Activated naive CD8-positive, alpha-beta T cell (primary cell): Measurements from ENCODE around the gene FBXL17.

Source experiments
- H3K27ac Mint-ChIP-seq: one replicate; pipeline ENCODE4 v1.8.0; 2021; ENCODE audit warnings: mixed read lengths
- H3K27me3 Mint-ChIP-seq: one replicate; pipeline ENCODE4 v1.8.0; 2021; ENCODE audit warnings: mixed read lengths
- H3K36me3 Mint-ChIP-seq: one replicate; pipeline ENCODE4 v1.8.0; 2021; ENCODE audit warnings: mixed read lengths
- H3K4me1 Mint-ChIP-seq: one replicate; pipeline ENCODE4 v1.8.0; 2021; ENCODE audit warnings: low read depth, mixed read lengths
- H3K4me3 Mint-ChIP-seq: one replicate; pipeline ENCODE4 v1.8.0; 2021; ENCODE audit warnings: mild to moderate bottlenecking, mixed read lengths
- H3K9me3 Mint-ChIP-seq: one replicate; pipeline ENCODE4 v1.8.0; 2021; ENCODE audit warnings: low read depth, mixed read lengths

Gene FBXL17

GRCh38 chr5:108145351-108145750, 236.5 kb downstream of the FBXL17 start:
- Mint-ChIP-seq H3K4me1 (no peaks in the 10 kb centered on the region), H3K27me3 (no peaks in the 10 kb centered on the region), H3K27ac (no peak overlapping the region), H3K4me3 (no peak overlapping the region), H3K9me3 (no peaks in the 10 kb centered on the region), H3K36me3 (peaks cover 15% of the 10 kb centered on the region)

- no peaks in the 10 kb centered on the region for H3K4me1 Mint-ChIP-seq
- H3K4me3 Mint-ChIP-seq, result no peak overlapping the region
- no peak overlapping the region for H3K27ac Mint-ChIP-seq
- H3K27me3 Mint-ChIP-seq, result no peaks in the 10 kb centered on the region
- H3K9me3 Mint-ChIP-seq, result no peaks in the 10 kb centered on the region
- peaks cover 15% of the 10 kb centered on the region for H3K36me3 Mint-ChIP-seq
Observed at GRCh38 chr5:108144332-108144731, 237.6 kb downstream of the FBXL17 start.

GRCh38 chr5:108143581-108143980, 238.3 kb downstream of the FBXL17 start:
- no peaks in the 10 kb centered on the region for H3K27me3 Mint-ChIP-seq
- H3K9me3 Mint-ChIP-seq, result no peaks in the 10 kb centered on the region
- no peaks in the 10 kb centered on the region for H3K4me1 Mint-ChIP-seq
- H3K36me3 Mint-ChIP-seq, result peaks cover 15% of the 10 kb centered on the region
- no peak overlapping the region for H3K4me3 Mint-ChIP-seq
- no peak overlapping the region for H3K27ac Mint-ChIP-seq

GRCh38 chr5:108141676-108142075, 240.2 kb downstream of the FBXL17 start:
- Mint-ChIP-seq H3K27ac (no peak overlapping the region), H3K4me3 (no peak overlapping the region), H3K27me3 (no peaks in the 10 kb centered on the region), H3K9me3 (no peaks in the 10 kb centered on the region), H3K36me3 (peaks cover 8% of the 10 kb centered on the region), H3K4me1 (no peaks in the 10 kb centered on the region)

- Mint-ChIP-seq H3K27me3 (no peaks in the 10 kb centered on the region), H3K4me3 (no peak overlapping the region), H3K9me3 (no peaks in the 10 kb centered on the region), H3K36me3 (peaks cover 4% of the 10 kb centered on the region), H3K27ac (no peak overlapping the region), H3K4me1 (no peaks in the 10 kb centered on the region)
Observed at GRCh38 chr5:108136493-108136892, 245.4 kb downstream of the FBXL17 start.

- no peaks in the 10 kb centered on the region for H3K4me1 Mint-ChIP-seq
- H3K4me3 Mint-ChIP-seq, result no peak overlapping the region
- no peaks in the 10 kb centered on the region for H3K9me3 Mint-ChIP-seq
- no peaks in the 10 kb centered on the region for H3K27me3 Mint-ChIP-seq
- no peak overlapping the region for H3K27ac Mint-ChIP-seq
- H3K36me3 Mint-ChIP-seq, result peaks cover 5% of the 10 kb centered on the region
Observed at GRCh38 chr5:108129129-108129528, 252.8 kb downstream of the FBXL17 start.

- Mint-ChIP-seq H3K9me3 (no peaks in the 10 kb centered on the region), H3K4me3 (no peak overlapping the region), H3K4me1 (no peaks in the 10 kb centered on the region), H3K27me3 (no peaks in the 10 kb centered on the region), H3K36me3 (peaks cover 5% of the 10 kb centered on the region), H3K27ac (no peak overlapping the region)
Observed at GRCh38 chr5:108125771-108126511, 256.0 kb downstream of the FBXL17 start.

- H3K9me3 Mint-ChIP-seq, result no peaks in the 10 kb centered on the region
- H3K4me1 Mint-ChIP-seq, result no peaks in the 10 kb centered on the region
- no peaks in the 10 kb centered on the region for H3K27me3 Mint-ChIP-seq
- peaks cover 5% of the 10 kb centered on the region for H3K36me3 Mint-ChIP-seq
- H3K27ac Mint-ChIP-seq, result no peak overlapping the region
- no peak overlapping the region for H3K4me3 Mint-ChIP-seq
Observed at GRCh38 chr5:108124596-108124995, 257.3 kb downstream of the FBXL17 start.

- no peak overlapping the region for H3K4me3 Mint-ChIP-seq
- H3K36me3 Mint-ChIP-seq, result peaks cover 2% of the 10 kb centered on the region
- H3K27ac Mint-ChIP-seq, result no peak overlapping the region
- H3K27me3 Mint-ChIP-seq, result no peaks in the 10 kb centered on the region
- H3K9me3 Mint-ChIP-seq, result no peaks in the 10 kb centered on the region
- no peaks in the 10 kb centered on the region for H3K4me1 Mint-ChIP-seq
Observed at GRCh38 chr5:108122702-108123101, 259.2 kb downstream of the FBXL17 start.

- no peaks in the 10 kb centered on the region for H3K27me3 Mint-ChIP-seq
- H3K27ac Mint-ChIP-seq, result no peak overlapping the region
- no peaks in the 10 kb centered on the region for H3K9me3 Mint-ChIP-seq
- no peaks in the 10 kb centered on the region for H3K4me1 Mint-ChIP-seq
- no peak overlapping the region for H3K4me3 Mint-ChIP-seq
- H3K36me3 Mint-ChIP-seq, result peaks cover 10% of the 10 kb centered on the region
Observed at GRCh38 chr5:108118813-108119514, 262.9 kb downstream of the FBXL17 start.

- Mint-ChIP-seq H3K36me3 (peaks cover 11% of the 10 kb centered on the region), H3K9me3 (no peaks in the 10 kb centered on the region), H3K4me1 (no peaks in the 10 kb centered on the region), H3K27me3 (no peaks in the 10 kb centered on the region), H3K4me3 (no peak overlapping the region), H3K27ac (no peak overlapping the region)
Observed at GRCh38 chr5:108115673-108116072, 266.2 kb downstream of the FBXL17 start.

- Mint-ChIP-seq H3K27ac (no peak overlapping the region), H3K9me3 (no peaks in the 10 kb centered on the region), H3K4me1 (no peaks in the 10 kb centered on the region), H3K36me3 (peaks cover 11% of the 10 kb centered on the region), H3K4me3 (no peak overlapping the region), H3K27me3 (no peaks in the 10 kb centered on the region)
Observed at GRCh38 chr5:108113950-108114349, 267.9 kb downstream of the FBXL17 start.

- Mint-ChIP-seq H3K27ac (no peak overlapping the region), H3K9me3 (no peaks in the 10 kb centered on the region), H3K4me1 (no peaks in the 10 kb centered on the region), H3K4me3 (no peak overlapping the region), H3K36me3 (peaks cover 17% of the 10 kb centered on the region), H3K27me3 (no peaks in the 10 kb centered on the region)
Observed at GRCh38 chr5:108111736-108112135, 270.2 kb downstream of the FBXL17 start.

- no peaks in the 10 kb centered on the region for H3K4me1 Mint-ChIP-seq
- no peaks in the 10 kb centered on the region for H3K27me3 Mint-ChIP-seq
- peaks cover 12% of the 10 kb centered on the region for H3K36me3 Mint-ChIP-seq
- H3K4me3 Mint-ChIP-seq, result no peak overlapping the region
- H3K27ac Mint-ChIP-seq, result no peak overlapping the region
- no peaks in the 10 kb centered on the region for H3K9me3 Mint-ChIP-seq
Observed at GRCh38 chr5:108109059-108109458, 272.8 kb downstream of the FBXL17 start.

GRCh38 chr5:108104448-108104847, 277.4 kb downstream of the FBXL17 start:
- H3K4me1 Mint-ChIP-seq, result no peaks in the 10 kb centered on the region
- H3K36me3 Mint-ChIP-seq, result peaks cover 10% of the 10 kb centered on the region
- H3K27me3 Mint-ChIP-seq, result no peaks in the 10 kb centered on the region
- no peak overlapping the region for H3K27ac Mint-ChIP-seq
- no peak overlapping the region for H3K4me3 Mint-ChIP-seq
- H3K9me3 Mint-ChIP-seq, result no peaks in the 10 kb centered on the region

GRCh38 chr5:108102463-108102862, 279.4 kb downstream of the FBXL17 start:
- Mint-ChIP-seq H3K4me3 (no peak overlapping the region), H3K9me3 (no peaks in the 10 kb centered on the region), H3K36me3 (peaks cover 5% of the 10 kb centered on the region), H3K4me1 (no peaks in the 10 kb centered on the region), H3K27me3 (no peaks in the 10 kb centered on the region), H3K27ac (no peak overlapping the region)
